ENCODE measurements around the gene GPR26.

GPR26 gene

DNA sequence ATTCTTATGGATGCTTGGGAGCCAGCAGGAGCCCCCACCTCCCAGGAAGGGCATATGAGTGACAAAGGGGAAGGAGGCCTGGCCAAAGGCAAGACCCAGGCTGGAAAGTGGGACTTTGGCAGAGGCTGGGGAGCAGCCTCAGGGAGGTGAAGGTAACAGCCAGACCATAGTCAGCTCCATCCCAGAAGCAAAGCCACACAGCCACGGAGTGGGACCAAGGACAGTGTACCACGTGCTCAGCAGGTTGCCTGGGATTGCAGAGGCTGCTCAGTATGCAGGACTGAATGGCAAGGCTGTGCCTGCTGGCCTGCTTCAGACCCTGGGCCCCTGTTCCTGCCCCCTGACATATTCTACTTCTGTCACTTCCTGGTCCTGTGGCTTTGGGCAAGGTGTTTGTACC, 17.6 kb upstream of the GPR26 start:
- DNase-seq = no peak

DNA sequence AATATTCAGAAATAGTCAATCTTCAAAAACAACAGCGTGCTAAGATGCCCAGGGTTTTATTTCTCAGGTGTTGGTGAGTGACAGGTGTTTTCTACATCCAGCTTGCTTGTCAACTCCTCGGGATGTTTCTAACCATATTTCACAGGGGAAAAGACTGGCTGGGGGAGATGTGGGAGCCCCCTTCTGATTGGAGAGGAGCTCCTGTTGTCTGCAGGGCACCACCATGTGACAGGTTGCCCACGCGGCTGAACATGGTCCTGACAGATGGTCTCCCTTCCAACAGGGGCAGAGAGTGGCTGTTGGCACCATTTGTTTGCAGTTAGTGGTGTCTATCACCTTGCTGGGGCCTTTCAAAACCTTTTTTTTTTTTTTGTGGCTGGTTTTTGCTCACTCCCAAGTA, 16.5 kb upstream of the GPR26 start:
- no peak for DNase-seq

DNA sequence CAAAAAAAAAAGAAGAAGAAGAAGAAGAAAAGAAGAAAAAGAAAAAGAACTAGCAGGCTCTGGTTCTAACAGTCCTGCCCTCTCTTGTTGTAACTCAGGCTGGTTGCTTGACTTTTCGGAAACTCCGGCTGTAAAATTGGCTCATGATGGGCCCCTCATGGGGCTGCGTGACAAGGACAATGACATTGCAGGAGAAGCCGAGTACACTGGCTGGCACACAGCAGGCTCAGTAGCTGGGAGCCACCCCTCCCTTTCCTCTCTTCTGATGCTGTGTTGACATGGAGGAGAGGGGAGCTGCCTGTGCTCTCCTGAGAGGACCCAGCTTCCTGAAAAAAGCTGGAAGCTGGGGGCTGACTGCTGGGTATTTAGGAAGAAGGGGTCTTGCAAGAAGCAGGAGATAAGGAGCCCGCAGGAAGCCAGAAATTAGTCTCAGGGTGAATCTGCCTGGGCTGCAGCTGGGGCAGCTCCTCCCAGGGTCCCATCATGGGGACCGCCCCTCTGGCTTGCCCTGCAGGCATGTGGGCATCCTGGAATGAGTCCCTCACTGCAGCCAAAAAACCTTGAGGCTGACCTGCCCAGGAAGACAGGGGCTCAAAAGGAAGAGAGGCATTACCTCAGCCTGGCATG, 14.6 kb upstream of the GPR26 start:
- no peak for DNase-seq

DNA sequence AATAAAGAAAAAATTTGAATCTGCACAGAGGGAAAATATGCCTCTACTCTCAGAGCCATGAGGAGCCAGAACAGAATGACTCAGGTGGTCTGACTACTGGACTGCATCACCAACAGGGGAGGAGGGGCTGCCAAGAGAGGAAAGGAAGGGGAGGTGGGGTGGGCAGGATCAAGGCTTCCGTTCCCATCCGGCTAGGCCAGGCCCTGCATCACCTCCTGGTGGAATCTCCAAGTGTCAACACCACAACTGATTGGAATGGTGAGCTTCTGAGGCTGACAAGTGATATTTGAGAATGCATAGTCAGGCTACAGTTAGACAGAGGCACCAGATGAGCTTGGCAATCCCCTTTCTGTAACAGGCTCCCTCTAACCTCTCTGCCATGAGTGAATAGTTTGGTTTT, 10.4 kb upstream of the GPR26 start:
- no peak for DNase-seq

DNA sequence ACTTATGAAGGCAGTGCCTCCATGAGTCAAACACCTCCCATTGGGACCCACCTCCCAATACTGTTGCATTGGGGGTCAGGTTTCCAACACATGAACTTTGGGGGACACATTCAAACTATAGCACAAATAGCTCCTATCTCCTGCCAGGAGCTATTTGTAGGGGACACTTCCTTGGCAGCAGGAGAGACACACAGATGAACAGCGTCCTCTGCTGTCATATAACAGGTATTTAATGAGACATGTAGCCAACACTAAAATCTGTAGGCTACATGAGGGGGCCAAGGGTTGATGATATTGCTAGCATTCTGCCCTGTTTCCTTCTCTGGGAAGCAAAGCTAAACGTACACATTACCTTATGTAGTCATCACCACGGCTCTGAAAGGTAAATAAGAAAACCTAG, 2.6 kb upstream of the GPR26 start:
- no peak for DNase-seq

DNA sequence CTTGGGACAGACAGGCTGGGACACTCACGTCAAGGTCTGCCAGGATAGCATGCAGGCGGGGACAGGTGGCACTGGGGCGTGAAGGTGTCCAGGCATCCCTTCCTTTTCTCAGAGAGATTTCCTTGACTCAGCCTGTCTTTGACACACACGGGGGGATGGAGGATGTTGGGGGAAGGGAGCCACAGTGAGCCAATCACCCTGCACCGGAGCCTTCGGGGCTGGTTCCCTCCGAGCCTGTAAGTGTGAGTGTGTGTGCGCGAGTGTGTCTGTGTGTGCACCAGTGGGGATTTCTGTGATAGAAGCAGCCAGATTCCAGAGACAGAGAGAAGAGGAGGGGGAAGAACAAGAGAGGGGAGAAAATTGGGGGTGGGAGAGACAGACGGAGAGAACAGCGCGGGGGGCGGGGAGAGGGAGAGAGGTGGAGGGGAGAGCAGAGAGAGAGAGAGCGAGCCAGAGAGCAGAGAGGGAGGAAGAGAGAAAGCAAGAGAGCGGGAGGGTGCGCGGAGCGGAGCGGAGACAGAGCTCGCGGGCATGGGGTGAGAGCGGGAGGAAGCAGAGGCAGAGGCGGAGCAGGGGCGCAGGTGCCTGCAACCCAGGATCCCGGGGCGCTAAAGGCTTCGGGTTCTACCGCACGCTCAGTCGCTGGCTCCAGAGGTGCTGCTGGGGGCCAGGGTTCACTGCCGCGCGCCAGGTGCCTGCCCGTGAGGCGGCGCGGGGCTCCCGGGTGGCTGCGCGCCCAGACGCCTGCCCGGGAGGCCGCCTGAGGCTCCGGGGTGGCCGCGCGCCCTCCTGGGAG, 466 bp upstream of the GPR26 start:
- no peak for DNase-seq

DNA sequence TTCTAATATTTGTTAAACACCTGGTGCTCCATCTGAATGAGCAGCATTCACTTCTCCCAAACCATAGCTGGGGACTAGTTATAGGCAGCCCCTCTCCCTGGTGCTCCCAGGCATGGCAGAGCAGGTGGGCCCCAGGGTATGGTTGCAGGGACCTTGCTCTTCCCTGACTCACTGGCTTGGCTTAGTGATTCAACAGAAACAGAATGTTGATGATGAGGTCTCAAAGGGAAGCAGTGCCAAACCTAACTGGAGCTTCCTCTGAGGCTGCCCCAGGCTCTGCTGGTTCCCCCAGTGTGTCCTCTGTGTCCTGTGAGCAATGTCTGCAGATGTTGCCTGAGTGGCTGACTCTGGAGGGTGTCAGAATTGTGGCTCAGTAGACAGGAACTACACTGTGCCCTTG, 3.7 kb downstream of the GPR26 start:
- DNase-seq = no peak

DNA sequence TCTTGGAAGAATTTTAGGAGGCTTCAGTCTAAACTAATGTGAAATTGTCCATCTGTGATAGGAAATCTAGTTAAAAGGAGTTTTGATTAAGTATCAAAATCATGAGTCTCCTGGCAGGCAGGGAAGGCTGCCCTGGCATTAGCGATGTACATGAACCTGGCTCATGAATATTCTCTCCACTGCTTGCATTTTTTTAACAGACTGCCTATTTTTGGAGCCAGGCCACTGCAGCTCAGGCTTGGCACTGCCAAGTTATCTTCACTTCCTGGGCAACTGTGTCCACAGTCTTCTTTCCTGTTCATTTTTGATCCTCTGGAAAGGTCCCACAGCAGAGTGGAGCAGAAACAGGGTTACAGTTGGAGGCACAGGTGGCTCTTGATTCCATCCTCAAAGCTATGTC, 7.0 kb downstream of the GPR26 start:
- no peak for DNase-seq

DNA sequence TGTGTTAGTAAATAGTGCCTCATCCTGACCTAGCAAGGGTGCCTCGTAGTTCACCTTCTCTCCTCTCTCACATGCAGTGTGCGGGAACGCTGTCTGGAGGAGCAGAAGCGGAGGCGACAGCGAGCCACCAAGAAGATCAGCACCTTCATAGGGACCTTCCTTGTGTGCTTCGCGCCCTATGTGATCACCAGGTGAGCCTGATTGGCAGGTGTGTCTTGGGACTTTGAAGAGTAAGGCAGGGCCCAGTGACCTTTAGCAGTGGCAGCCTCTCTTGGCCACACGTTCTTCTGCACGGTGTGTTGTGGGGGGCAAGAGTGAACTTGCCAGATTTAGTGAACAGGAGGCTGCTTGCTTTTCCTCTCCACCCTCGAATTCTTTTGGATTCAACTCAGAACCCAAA, 8.6 kb downstream of the GPR26 start:
- DNase-seq = no peak

DNA sequence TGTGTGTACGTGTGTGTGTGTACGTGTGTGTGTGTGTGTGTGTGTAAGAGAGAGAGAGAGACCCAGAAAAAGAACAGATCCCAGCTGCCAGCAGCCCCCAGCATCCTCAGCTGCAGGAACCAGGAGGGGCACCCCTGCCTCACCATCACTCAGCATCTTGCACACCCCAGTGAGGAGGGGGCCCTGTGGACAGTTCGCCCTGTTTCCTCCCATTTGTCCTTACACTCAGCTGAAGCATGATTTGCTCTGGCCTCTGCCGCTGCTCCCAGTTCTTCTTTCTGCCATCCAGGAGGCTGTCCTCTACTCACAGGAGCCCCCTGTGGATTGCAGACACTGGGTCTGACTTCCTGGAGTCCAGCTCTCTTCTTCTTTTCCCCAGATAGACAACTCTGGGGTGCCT, 9.7 kb downstream of the GPR26 start:
- DNase-seq = no peak

DNA sequence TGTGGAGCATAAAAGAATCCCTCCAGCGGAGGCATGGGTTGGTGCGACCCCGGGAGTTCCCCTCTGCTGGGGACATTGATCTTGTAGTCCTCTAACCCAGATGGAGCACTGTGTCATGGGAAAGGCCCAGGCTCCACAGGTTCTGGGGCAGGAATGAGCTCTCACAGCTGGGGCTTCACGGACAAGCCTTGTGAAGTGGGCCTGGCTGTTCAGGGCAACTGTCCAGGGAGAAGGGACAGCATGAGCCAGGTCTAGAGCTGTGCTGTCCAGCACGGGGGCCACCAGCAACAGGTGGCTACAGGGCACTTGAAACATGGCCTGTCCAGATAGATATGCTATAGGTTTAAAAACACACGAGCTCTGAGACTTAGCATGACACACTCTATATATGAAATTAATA, 11.4 kb downstream of the GPR26 start:
- no peak for DNase-seq

DNA sequence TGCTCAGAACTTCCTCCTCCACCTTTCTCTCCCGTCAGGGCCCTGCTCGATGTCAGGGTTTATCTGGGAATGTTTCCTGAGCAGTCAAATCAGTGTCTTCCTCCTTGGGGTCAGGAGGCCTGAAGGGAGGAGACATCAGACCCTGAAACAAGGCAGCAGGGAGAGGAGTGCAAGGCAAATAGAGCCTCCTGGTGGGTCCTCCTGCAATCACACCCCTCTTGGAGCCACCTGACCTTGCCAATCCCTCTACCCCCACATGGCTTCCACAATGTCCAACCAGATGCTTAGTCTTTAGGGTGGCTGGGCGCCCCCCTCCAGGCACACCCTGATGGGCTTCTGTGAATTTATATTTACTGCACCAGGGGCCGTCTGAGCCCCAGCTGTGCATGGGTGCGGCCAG, 12.2 kb downstream of the GPR26 start:
- DNase-seq = no peak

DNA sequence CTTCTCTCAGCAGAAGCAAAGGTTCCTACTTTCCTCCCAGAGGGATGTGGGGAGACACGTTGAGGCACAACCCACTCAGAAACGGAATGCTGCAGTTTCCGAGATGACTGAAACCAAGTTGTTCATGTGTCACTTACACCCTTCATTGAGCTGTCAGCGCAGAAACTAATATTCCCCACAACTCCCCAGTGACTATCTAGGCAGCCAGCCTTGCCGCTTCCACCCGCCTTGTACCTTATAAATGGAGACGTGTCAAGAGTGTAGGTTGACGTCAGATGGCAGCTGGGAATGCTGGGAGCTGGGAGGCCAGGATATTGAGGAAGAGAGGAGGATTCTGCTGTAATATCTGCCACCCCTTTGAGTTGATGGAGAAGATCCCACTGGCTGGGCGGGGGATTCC, 15.1 kb downstream of the GPR26 start:
- DNase-seq = no peak

DNA sequence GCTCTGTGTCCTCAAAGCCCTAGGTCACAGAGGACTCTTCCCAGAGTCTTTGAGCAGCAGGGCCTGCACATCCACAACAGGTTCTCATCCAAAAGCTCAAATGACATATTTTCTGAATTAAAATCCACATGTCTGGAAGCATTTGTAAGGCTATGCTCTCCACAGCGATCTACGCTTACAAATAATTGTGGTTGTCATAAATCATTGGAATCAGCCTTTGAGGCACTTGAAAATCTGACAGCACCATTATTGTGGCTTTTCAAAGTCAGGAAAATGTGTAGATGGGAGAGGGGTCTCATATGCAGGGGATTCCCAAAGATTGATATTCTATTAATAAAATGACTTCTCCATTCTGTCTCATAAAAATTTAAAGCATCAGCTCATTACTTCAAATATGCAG, 16.3 kb downstream of the GPR26 start:
- no peak for DNase-seq

DNA sequence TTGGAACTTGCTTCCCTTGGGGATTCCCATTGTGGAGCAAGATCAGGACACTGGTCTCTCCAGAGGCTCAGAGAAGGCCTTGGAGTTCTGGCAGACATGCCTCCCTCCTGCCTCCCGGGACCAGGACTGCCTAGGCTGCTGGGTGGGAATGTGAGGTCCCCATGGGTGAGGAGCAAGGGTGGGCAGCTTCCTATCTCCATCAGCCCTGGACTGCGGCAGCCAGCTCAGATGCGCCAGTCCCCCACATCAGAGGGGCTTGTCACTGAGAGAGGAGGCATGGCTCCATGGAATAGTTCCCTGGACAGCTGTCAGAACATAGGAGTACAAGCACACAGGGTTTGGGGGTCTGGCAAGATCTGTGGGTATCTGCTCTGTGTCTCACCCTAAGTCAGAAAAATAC, 17.3 kb downstream of the GPR26 start:
- DNase-seq = no peak

DNA sequence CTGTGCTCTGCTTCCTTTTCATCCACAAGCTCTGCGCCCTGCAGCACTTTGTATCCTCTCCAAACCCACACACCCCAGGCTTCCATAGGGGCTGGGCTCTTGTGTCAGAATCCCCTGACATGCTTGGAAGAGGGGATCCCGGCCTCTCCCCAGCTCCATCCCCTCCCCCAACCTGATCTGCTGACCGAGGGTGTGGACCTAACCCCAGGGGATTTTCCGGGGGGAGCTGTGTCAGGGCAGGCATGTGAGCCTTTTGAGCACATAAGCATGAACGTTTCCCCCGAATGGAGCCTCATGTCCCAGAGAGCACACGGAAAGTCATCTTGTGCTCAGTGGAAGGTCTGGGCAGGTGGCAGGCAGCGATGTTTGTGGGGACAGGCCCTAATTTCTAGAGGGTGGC, 17.7 kb downstream of the GPR26 start:
- DNase-seq = no peak

DNA sequence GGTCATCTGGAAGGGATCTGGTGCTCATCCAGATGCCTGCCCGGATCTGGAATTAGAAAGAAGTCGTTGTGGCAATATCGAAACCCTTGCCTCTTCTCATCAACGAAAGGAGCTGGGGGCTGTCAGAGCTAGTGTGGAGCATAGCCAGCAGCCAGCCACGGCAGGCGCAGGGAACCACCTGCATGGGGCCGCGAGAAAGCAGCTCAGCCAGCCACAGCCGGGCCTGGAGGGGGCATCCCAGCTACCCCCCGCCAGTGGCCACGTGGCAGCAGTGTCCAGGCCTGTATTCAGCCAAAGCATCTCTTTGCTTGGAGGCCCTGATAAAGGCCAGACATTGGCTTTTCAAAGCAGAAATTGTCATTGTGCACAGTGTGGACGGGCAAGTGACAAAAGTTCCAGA, 19.1 kb downstream of the GPR26 start:
- no peak for DNase-seq

DNA sequence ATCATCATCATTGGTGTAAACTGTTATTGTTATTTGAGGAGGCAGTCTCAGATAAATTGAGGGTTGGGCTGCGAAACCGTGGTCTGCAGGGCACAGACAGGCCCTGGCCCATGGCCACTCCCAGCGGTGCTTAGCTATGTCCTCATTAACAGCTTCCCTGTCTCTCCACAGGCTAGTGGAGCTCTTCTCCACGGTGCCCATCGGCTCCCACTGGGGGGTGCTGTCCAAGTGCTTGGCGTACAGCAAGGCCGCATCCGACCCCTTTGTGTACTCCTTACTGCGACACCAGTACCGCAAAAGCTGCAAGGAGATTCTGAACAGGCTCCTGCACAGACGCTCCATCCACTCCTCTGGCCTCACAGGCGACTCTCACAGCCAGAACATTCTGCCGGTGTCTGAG, 21.6 kb downstream of the GPR26 start:
- DNase-seq = no peak

DNA sequence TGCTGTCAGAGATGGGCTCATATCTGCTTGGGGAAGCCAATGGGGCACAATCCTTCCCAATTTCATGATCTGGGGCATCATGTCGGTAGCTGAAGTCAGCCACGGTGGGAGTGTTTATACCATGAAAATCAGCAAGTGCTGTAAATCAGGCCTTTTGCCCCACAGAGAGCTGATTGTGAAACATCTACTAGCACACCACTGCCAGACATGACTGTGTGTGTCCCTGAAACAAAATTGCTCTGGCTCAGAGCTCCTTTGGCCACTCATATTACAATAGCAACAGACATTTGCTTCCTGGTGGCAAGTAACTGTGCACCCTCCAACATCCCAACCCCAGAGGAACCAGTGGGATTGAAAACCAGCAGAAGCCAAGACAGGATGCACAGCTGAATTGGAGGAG, 23.7 kb downstream of the GPR26 start:
- DNase-seq = no peak

DNA sequence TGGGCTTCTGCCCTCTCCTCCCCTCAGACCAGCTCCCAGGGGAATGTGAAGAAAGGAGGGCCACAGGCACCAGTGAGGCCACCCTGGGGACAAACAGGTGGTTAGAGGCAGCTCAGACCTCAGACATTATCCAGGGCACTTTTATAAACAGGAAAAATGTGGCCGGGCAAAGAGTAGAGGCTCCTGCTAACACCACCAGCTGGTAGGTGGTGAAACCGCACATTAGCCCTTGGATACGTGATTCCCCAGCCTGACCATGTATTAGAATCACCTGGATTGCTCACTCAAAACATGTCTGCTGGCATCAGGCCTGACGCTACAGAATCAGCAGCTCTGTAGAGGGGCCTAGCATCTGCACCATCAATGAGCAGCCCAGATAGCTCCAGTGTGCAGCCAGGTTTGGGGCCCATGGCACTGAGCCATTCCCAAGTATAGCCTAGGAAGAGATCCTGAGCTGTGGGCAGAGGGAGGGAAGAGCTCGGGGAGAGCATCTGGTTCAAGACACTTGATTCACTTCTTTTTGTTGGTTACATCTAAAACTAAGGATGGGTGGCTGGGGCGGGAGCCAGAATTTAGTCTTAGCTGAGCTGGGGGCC, 37.1 kb downstream of the GPR26 start:
- DNase-seq = no peak

DNA sequence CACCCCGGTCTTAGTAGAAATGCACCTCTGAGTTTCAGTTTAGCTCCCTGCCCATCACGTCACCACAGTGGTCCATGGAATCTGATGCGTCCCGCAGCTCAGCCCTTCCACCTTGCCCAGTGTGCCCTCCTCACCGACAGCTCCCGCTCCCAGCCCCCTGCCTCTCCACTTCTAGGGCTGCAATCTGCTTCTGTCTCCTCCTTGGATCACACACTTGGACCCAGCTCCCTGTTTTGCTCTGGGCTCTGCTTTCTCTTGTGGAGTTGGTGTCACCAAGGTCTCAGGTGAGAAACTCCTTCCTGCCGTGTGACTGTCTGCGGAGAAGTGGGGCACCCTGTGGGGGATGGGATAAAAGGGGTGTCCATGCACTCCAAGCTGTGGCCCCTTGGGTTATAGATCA, 37.9 kb downstream of the GPR26 start:
- DNase-seq = no peak

DNA sequence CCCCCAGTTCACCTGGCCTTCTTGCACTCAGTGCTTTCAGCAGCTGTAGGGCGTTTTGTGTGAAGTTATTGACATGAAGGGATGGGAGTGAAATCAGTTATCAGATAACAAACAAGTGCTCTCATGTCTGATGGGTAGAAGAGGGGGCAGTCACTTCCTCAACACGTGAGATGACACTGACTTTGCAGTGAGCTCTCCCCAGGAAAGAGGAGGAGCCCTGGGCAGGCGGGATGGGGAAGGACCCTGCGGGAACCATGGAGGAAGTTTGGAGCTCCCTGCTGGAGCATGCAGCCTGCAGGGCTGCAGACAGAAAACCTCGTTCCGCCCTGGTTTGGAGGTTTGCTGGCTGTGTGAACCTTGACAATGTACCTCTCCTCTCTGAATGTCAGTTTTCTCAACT, 38.7 kb downstream of the GPR26 start:
- no peak for DNase-seq

DNA sequence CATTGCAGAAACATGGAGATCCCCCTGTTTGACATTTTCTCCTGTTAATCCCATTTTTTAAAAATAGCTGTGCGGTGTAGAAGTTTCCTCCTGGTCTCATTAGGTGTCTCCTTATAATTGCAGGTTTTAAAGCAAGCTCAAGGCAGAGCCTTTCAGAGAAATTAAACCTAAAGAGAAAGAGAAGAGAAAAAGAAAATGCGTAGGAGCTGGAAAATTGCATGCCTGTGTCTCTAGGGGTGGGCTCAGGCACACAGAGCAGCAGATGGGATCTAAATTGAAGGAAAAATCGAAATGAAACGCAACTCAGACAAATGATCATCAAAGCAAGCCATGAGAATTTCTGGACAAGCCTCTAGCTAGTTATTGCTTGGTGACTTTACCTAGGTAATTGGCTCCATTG, 40.1 kb downstream of the GPR26 start:
- no peak for DNase-seq

DNA sequence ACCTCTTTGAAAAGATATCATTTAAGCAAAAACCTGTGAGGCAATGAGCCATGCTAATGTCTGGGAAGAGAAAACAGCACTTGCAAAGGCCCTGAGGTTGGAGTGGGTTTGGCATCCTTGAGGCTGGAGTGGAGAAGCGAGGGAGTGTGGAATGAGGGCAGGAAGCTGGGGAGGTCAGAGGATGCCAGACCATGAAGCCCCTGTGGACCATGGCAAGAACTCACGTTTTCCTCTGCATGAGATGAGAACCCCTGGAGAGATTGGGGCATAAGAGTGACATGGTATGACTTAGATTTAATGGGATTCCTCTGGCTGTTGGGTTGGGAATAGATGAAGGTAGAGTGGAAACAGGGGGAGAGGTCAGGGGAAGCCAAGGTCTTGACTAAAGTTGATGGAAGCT, 49.4 kb downstream of the GPR26 start:
- DNase-seq = no peak

DNA sequence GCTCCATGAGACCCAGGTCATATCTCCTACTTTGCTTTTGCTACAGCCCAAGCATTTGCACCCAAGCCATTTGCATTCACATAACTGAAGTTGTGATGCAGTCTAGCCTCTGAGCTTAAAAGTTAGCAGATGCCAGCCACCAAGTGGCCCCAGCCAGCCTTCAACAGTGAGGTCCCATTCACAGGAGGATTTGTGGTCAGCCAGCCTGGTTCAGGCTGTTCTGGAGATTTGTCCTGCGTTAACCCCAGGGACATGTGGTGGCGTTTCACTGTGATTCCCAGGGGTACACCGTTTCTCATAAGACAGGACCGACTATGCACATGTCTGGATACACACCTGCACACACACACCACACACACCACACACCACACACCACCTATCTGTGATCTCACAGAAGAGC, 51.2 kb downstream of the GPR26 start:
- no peak for DNase-seq

All from activated CD4-positive, alpha-beta T cell treated with anti-CD3 and anti-CD28 coated beads, Interleukin-2, amount 50 U/mL, for 4 hours (primary cell).